ENCODE measurements around the gene ATF7IP2.
"Not testable (repeated sequence)": the region's sequence is repeated elsewhere in the genome, so short reads cannot be mapped to it uniquely, and the experiment has no call there.

Gene ATF7IP2

DNA sequence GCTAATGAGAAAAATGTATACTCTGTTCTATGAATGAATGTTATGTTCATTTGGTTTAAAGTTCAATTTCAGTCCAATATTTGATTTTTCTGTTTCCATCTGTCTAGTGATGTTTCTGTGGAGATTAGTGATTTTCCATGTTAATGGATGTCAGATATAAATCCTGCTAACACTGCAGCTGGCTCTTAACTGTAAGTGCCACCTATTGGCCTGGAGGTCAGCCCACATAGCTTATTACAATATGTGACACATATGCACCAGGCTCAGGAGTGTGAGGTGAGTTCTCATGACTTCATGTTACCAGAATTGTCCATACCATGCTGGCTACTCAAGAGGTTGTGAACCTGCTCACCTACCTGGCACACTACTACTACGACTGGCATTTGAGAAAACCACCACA, 17.1 kb downstream of the ATF7IP2 start:
- H3K4me3 ChIP-seq (ENCODE audit: low read depth, low read length): no peak overlapping the region
- no peak for DNase-seq (ENCODE audit: low read depth)
- TF ChIP-seq CTCF (IDR thresholded peaks at IDR 0.05; ENCODE audit: insufficient read depth, low read depth, low read length, missing control alignments): no peak

- TF ChIP-seq CTCF (IDR thresholded peaks at IDR 0.05; ENCODE audit: insufficient read depth, low read depth, low read length, missing control alignments): no peak
Observed at GRCh38 chr16:10405386-10405939, 19.6 kb downstream of the ATF7IP2 start.

DNA sequence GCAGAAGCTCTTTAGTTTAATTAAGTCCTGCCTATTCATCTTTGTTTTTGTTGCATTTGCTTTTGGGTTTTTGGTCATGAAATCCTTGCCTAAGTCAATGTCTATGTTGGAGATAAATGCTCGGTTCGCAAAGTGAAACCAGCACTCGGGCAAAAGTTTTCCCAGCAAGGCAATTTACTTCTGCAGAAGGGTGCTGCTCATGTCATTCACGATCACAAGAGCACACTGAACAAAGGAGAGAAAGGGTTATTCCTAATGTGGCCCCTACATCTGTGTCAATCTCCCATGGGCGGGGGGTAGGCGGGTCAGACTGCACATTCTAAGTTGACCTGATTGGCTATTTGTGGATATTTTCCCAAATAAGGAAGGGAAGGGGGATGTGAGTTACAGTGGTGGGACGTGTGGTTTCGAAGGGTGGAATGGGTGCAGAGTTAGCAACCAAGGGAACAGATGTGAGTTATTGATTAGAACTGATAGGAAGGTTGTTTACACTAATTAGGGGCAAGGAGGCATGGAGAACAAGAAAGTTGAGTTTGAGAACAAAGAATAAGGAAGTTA, 23.0 kb downstream of the ATF7IP2 start:
- TF ChIP-seq CTCF (IDR thresholded peaks at IDR 0.05; ENCODE audit: insufficient read depth, low read depth, low read length, missing control alignments): no peak
- DNase-seq (ENCODE audit: low read depth): no peak
- H3K4me3 ChIP-seq (ENCODE audit: low read depth, low read length): no peak overlapping the region

More at GRCh38 chr16:10405386-10405939, 19.6 kb downstream of the ATF7IP2 start:
- no peak overlapping the region for H3K4me3 ChIP-seq (ENCODE audit: low read depth, low read length)
- no peak for DNase-seq (ENCODE audit: low read depth)

GRCh38 chr16:10409713-10410112, 23.9 kb downstream of the ATF7IP2 start:
- H3K4me3 ChIP-seq (ENCODE audit: low read depth, low read length); DNase-seq (ENCODE audit: low read depth): not testable (repeated sequence)

GRCh38 chr16:10410469-10410868, 24.6 kb downstream of the ATF7IP2 start:
- TF ChIP-seq CTCF (IDR thresholded peaks at IDR 0.05; ENCODE audit: insufficient read depth, low read depth, low read length, missing control alignments): no peak
- H3K4me3 ChIP-seq (ENCODE audit: low read depth, low read length): no peak overlapping the region
- DNase-seq (ENCODE audit: low read depth): no peak

DNA sequence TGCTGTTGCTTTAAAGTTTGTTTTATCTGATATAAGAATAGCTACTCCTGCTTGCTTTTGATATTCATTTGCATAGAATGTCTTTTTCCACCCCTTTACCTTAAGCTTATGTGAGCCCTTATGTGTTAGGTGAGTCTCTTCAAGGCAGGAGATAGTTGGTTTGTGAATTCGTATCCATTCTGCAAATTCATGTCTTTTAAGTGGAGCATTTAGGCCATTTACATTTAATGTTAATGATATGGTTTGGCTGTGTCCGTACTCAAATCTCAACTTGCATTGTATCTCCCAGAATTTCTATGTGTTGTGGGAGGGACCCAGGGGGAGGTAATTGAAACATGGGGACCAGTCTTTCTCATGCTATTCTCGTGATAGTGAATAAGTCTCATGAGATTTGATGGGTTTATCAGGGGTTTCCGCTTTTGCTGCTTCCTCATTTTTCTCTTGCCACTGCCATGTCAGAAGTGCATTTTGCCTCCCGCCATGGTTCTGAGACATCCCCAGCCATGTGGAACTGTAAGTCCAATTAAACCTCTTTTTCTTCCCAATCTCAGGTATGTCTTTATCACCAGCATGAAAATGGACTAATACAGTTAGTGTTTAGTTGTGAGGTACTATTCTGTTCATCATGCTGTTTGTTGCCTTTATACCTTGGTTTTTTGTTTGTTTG, 27.2 kb downstream of the ATF7IP2 start:
- no peak for TF ChIP-seq CTCF (IDR thresholded peaks at IDR 0.05; ENCODE audit: insufficient read depth, low read depth, low read length, missing control alignments)
- no peak overlapping the region for H3K4me3 ChIP-seq (ENCODE audit: low read depth, low read length)
- DNase-seq (ENCODE audit: low read depth): no peak

DNA sequence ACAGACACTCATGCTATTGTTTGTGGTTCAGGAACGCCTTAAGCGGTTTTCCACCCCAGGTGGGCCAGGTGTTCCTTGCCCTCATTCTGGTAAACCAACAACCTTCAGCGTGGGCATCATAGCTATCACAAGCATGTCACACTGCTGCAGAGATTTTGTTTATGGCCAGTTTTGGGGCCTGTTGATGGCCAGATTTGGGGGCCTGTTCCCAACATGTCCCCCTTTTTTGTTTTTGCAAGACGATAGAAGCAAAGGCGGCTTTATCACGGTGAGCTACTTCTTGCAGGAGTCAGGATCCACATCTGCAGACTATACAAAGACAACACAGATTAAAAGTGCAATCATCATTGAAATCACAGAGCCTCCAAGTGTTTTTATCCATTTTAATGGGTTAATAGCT, 32.3 kb downstream of the ATF7IP2 start:
- not testable (repeated sequence) for DNase-seq (ENCODE audit: low read depth); H3K4me3 ChIP-seq (ENCODE audit: low read depth, low read length)

GRCh38 chr16:10419701-10420100, 33.8 kb downstream of the ATF7IP2 start:
- no peak overlapping the region for H3K4me3 ChIP-seq (ENCODE audit: low read depth, low read length)
- no peak for DNase-seq (ENCODE audit: low read depth)
- no peak for TF ChIP-seq CTCF (IDR thresholded peaks at IDR 0.05; ENCODE audit: insufficient read depth, low read depth, low read length, missing control alignments)

Data from GM12865 (cell line).